ENCODE data around the gene NUTF2.

DNA sequence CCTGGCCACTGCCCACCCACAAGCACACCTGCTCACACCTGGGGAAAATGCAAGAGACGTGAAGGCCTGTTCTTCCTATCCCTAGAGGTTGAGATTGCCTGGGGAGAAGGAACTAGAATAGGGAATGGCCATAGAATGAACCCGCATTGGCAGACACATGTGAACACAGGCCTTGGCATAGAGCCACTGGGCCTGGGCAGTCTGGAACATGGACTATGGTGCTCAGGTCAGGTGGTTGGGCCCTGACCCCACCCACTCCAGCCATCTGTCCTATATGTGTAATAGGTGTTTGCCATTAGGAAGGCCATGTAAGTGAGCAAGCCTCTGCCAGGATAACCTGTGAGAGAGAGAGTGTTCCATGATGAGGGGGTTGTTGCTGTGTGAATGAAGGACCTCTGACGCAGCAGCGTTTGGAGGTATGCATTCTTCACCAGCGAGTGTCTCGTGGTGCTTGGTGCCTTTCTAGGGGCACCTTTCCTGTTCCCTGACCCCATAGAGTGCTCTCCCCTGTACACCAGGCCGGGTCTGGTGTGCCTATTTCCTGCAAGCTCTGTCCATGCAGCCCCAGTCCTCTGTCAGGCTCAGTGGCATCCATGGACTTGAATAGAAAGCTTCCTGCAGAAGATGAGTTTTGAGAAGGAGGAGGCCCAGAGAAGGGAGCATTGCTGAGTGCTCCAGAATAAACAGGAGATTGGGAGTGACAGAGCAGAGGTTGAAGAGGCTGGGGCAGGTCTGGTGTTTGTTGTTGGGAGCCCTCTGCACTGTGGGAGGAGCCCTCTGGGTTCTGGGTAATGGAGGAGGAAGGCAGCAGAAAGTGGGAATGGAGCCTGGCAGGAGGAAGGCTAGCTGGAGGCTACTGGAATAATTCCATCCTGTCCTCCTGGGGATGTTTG is 69.3 kb downstream of the NUTF2 start:
- TF ChIP-seq, protein P1, sequence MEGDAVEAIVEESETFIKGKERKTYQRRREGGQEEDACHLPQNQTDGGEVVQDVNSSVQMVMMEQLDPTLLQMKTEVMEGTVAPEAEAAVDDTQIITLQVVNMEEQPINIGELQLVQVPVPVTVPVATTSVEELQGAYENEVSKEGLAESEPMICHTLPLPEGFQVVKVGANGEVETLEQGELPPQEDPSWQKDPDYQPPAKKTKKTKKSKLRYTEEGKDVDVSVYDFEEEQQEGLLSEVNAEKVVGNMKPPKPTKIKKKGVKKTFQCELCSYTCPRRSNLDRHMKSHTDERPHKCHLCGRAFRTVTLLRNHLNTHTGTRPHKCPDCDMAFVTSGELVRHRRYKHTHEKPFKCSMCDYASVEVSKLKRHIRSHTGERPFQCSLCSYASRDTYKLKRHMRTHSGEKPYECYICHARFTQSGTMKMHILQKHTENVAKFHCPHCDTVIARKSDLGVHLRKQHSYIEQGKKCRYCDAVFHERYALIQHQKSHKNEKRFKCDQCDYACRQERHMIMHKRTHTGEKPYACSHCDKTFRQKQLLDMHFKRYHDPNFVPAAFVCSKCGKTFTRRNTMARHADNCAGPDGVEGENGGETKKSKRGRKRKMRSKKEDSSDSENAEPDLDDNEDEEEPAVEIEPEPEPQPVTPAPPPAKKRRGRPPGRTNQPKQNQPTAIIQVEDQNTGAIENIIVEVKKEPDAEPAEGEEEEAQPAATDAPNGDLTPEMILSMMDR (IDR thresholded peaks at IDR 0.05; ENCODE audit: low read length): no peak
- no peak for TF ChIP-seq EZH2 (IDR thresholded peaks at IDR 0.05; ENCODE audit: borderline replicate concordance, low read length)

Measured in OCI-LY1 (cell line).